RPMI7951 (cell line): ENCODE results near the gene OTOGL. TPM values are rescaled to one million over a fixed set of nuclear protein-coding genes. Genes with fewer than 3 reads are reported as not detected.
"Not testable (repeated sequence)": the region's sequence is repeated elsewhere in the genome, so short reads cannot be mapped to it uniquely, and the experiment has no call there.

ENCODE experiments used
- DNase-seq: peaks from one replicate; pipeline ENCODE4 v3.0.0-alpha.2; 2012; ENCODE audit warnings: low read depth
- total RNA-seq: library from RNA; depleted of rRNA; stranded (reverse); fragments of >200 nt; shearing (Covaris generic); gene quantifications from 2 replicates; pipeline ENCODE4 v1.2.3, GENCODE V29; 2014; rRNA removed

Gene OTOGL, protein sequence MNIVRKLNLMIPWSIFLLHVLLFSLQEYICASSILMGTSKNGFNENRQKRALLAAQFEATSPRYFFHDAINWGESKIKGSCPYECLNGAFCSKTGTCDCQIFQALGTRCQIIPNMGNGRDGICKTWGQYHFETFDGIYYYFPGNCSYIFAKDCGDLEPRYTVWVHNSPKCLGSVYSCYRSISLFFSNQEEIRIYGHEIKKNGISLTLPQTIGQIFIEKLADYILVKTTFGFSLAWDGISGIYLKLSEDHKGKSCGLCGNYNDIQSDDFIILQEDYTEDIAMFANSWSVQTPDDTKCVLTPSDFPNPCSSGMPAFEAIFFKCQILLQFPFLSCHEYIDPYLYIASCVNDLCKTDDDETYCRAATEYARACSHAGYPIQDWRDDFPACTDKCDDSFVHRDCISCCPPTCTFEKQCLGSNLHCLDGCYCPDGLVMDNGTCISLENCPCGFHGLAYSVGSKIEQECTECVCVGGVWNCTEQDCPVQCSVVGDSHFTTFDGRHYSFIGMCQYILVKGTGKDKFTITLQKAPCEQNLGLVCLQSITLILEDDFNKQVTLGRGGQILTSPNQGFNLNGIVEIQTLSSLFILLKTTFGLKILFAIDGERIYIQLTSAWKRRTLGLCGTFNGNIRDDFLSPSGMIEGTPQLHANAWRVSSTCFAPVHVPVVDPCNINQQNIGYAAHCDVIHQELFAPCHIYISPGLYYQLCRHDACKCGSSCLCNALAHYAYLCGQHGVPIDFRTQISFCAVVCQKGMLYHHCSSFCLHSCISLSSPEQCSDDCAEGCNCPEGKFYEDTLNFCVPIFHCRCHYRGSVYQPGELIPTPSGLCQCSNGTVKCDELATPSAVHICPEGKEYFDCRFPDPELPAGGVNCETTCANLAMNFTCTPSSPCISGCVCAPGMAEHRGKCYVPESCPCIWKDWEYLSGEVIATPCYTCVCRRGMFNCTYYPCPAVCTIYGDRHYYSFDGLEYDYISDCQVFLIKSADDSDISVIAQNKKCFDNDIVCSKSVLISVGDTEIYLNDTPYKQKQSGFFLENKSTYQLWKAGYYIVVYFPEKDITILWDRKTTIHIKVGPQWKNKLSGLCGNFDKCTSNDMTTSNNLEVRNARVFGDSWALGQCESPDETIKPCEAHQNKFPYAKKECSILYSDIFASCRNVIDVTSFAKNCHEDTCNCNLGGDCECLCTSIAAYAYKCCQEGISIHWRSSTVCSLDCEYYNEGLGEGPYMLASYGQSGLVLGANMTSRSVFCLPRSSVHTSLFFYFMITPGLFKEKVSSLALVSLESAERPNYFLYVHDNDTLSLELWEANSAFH (N-terminal part only)
- 0.20 and 0.48 TPM in 2 replicates for total RNA-seq

GRCh38 chr12:80099259-80099658 is at the start of gene OTOGL:
Gene OTOGL, plus strand, starts transcription at chr12:80099537. Its CDS starts 109,895 bp downstream, at chr12:80209432.
- DNase-seq: no peak

- no peak for DNase-seq
Observed at GRCh38 chr12:80050236-80050635, 49.1 kb upstream of the OTOGL start.

GRCh38 chr12:80053051-80053790 is 46.1 kb upstream of the OTOGL start:
- peak; percentile 88 for DNase-seq

- no peak for DNase-seq
Observed at GRCh38 chr12:80056232-80056631, 43.1 kb upstream of the OTOGL start.

DNA sequence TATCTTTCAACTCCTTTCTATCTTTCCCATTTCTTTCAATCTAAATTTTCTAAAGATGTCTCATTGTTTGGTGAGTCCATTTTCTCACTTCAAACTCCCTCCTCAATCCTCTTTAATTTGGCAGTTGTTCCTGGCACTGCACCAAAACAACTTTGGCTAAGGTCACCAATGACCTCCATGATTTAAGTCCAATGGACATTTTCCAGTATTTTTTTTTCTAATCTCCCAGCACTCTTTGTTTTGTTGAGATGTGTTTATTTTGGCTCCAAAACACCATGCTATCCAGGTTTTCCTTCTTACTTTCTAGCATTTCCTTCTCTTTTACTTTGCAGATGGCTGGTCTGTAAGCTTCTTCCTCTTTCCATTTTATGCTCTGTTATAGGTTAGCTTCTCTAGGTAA is 42.5 kb upstream of the OTOGL start:
- peak; percentile 67 for DNase-seq

- DNase-seq: no peak
Observed at GRCh38 chr12:80058586-80058985, 40.8 kb upstream of the OTOGL start.

DNA sequence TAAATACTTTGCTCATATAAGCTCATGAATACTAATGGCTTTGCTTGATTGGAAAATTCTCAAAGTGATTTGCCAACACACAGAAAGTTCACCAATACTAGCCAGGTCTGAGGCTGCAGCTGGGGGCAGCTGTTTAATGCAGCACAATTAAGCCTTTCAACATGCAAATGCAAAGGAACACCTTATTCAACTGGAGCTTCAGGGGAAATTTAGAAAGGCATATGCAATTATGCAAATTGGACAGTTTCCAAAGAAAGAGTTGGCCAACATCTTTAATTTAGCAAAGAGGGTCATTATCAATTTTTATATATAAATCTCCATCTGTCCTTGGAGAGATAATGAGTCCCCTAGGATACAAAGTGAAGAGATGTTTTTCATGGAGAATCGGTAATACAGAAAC is 40.2 kb upstream of the OTOGL start:
- DNase-seq: no peak

DNA sequence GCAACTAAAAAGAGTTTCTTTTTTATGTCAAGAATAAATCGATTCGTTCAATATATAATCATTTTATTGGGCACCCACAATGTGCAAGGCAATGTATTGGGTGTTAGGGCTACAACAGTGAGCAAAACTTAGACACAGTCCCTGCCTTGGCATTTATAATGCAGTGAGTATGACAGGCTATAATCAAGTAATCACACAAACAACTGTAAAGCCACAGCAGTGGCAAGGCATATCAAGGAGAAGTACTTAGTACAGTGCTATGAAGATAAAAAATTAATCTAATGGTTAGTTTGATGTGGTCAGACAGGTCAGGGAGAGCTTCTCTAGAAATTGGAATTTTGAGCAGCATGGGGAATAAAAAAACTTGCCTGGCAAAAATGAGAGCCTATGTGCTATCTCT is 39.5 kb upstream of the OTOGL start:
- no peak for DNase-seq

GRCh38 chr12:80064269-80064668 is 35.1 kb upstream of the OTOGL start:
- DNase-seq: peak; percentile 42

DNA sequence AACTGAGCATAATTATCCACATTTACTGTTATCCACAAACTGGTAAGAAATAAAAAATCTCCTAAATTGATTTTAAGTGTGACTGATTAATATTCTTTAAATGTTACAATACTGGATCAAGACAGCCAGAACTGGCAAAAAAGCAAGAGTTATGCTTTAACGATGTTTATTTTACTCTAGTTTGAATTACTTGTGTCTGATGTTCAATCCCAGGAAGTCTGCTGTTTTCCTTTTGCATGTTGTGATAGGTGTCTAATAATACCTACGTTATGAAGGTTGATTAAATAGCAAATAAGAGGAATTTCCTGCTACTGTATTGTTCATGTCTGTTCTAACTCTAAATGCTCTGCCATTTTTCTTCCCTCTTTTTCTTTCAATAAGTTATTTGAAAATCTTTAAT is 34.4 kb upstream of the OTOGL start:
- DNase-seq: no peak

DNA sequence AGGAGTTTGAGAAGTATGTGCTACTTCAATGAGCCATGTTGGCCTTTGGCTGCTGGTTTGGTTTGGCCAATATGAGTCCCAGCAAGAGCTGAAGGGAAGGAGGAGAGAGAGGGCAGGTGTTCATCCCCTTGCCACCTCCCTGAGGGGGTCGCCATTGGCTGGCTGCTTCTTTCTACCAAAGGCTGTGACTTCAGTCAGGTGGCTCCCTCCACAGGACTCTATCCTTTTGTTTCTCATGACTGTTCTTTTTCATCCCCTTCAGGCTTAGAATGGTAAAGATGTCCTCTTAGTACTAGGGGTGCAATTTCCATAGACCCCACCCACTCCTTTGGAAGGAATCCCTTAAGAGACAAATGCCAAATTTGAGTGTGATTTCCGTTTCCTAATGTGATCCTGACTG is 31.2 kb upstream of the OTOGL start:
- no peak for DNase-seq

DNA sequence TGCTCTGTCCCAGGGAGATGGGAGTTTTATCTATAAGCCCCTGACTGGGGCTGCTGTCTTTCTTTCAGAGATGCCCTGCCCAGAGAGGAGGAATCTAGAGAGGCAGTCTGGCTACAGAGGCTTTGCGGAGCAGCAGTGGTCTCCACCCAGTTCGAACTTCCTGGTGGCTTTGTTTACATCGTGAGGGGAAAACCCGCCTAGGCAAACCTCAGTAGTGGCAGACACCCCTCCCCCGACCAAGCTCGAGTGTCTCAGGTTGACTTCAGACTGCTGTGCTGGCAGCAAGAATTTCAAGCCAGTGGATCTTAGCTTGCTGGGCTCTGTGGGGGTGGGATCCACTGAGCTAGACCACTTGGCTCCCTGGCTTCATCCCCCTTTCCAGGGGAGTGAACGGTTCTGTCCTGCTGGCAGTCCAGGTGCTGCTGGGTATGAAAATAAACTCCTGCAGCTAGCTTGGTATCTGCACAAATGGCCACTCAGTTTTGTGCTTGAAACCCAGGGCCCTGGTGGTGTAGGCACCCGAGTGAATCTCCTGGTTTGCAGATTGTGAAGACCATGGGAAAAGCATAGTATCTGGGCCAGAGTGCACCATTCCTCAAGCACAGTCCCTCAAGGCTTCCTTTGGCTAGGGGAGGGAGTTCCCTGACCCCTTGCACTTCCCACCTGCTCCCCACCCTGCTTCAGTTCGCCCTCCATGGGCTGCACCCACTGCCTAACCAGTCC is 15.3 kb upstream of the OTOGL start:
- not testable (repeated sequence) for DNase-seq

GRCh38 chr12:80086025-80086424 is 13.3 kb upstream of the OTOGL start:
- DNase-seq: no peak

- DNase-seq: no peak
Observed at GRCh38 chr12:80087486-80088213, 11.7 kb upstream of the OTOGL start.

DNA sequence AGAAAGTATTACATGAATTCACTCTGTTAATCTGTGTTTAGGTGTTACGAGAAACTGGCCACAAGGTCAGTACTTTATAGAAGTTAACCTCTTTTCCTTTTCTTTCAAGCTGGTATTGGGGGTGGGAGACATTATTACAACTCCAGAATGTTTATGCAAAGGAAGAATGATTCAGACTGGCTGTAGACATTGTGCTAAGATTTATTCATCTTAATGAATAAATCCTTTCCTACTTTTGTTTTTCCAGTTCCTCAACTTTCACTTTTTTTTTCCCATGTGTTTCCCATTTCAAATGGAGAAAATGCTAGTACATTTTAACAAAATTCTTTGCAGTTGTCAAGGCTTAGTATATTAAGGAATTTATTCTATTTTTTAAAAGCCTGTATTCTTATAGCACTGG is 1.3 kb downstream of the OTOGL start:
- peak; percentile 3 for DNase-seq

- peak; percentile 6 for DNase-seq
Observed at GRCh38 chr12:80101126-80101525, 1.8 kb downstream of the OTOGL start.

GRCh38 chr12:80107221-80107620 is 7.9 kb downstream of the OTOGL start:
- DNase-seq: peak; percentile 2

DNA sequence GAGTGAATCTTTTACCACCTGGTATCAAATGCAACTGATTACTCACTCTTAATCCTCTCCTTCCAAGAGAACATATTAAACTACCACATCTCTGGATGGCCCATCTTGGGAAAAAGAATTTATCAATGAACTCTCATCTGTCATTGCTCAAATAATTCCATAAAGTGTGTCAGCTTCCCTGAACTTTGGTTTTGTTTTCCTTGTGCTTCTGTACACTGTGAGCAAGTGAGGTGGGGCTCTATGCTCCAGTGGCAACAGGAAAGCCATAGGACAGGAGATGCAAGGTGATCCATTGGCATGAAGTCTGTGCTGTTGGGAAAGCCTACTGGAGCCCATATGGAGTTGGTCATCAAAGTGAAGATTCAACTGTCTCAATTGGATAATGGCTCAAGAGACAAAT is 17.4 kb downstream of the OTOGL start:
- no peak for DNase-seq

DNA sequence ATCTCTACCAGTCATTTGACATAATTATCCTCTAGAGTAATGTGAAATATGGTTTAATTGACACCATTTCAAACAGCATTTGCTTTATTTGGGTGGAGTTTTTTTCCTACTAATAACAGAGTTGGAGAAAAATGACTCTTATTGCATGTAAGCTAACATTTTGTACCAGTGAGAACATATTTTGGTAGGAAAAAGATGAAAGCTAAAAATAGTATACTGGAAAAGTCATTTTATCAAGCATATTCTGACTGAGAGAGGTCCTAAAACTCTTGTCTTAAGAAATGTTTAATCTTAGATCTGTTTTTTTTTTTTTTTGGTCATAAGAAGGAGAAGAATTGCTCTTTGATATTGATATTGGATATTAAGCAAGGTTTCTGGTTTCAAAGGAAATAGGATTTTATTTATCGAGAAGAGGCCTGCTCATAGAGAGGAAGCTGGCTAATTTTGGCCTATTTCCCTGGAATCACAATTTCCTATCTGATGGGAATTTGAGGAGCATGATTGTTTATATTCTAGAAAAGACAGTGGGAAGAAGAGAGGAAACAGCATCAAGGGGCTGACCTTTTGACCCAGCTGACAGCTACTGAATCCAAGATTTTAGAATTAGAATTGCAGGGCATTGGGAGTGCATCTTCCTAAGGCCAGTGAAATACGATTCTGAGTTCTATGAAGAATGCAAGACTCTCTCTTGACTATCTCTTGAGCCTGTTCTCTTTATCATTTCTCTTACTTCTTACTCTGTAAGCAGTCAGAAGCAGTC is 19.4 kb downstream of the OTOGL start:
- DNase-seq: no peak
